H1 (cell line): Measurements from ENCODE around the gene DES. TPM values are rescaled to one million over a fixed set of nuclear protein-coding genes. Genes with fewer than 3 reads are reported as not detected.

Experiments used
- CTCF ChIA-PET: fragments of 300-600 bp; sonication (Branson Sonifier 250); formaldehyde crosslinking; loops from one replicate; lab custom pipeline; 2021; ENCODE audit not compliant: partially characterized antibody; lab: Charles Lee
- POLR2A ChIA-PET: fragments of 300-600 bp; sonication (Branson Sonifier 250); formaldehyde crosslinking; loops from one replicate; lab custom pipeline; 2021; ENCODE audit warnings: inconsistent platforms; ENCODE audit not compliant: partially characterized antibody; lab: Charles Lee
- DNase-seq, 2 experiments: peaks; one replicate each; pipeline versions ENCODE4 v3.0.0 to v3.0.0-alpha.2; 2010 to 2022; ENCODE audit warnings: low spot score in 2 of 2, low read depth in 1 of 2, mixed read lengths in 1 of 2
- FAIRE-seq: peaks from 2 replicates; lab custom pipeline; 2011; peaks lifted over from hg19 to GRCh38; lab: Jason Lieb, UNC
- H2AFZ ChIP-seq: 2 replicates; pipeline ENCODE4 v1.8.1; 2012; ENCODE audit warnings: low read length, inconsistent platforms
- H2AK5ac ChIP-seq: 2 replicates; pipeline ENCODE4 v1.6.1; 2013; ENCODE audit warnings: low read depth, low read length
- H2BK120ac ChIP-seq: replicated peaks from 2 replicates; pipeline ENCODE3; 2013; ENCODE audit warnings: low read depth, low read length, inconsistent platforms
- H2BK12ac ChIP-seq: 2 replicates; pipeline ENCODE4 v1.6.1; 2013; ENCODE audit warnings: low read depth, low read length
- H2BK15ac ChIP-seq: 2 replicates; pipeline ENCODE4 v1.6.1; 2013; ENCODE audit warnings: low read length
- H2BK20ac ChIP-seq: 2 replicates; pipeline ENCODE4 v1.6.1; 2013; ENCODE audit warnings: low read length
- H2BK5ac ChIP-seq: 2 replicates; pipeline ENCODE4 v1.6.1; 2013; ENCODE audit warnings: low read depth, low read length
- H3K14ac ChIP-seq: 2 replicates; pipeline ENCODE4 v1.6.1; 2013; ENCODE audit warnings: inconsistent platforms; ENCODE audit not compliant: insufficient read length
- H3K18ac ChIP-seq: 2 replicates; pipeline ENCODE4 v1.6.1; 2013; ENCODE audit warnings: low read length; ENCODE audit errors: extremely low read depth
- H3K23ac ChIP-seq: 2 replicates; pipeline ENCODE4 v1.6.1; 2013; ENCODE audit warnings: inconsistent platforms; ENCODE audit not compliant: insufficient read length
- H3K23me2 ChIP-seq: 2 replicates; pipeline ENCODE4 v1.6.1; 2013; ENCODE audit warnings: low read depth, low read length
- H3K27ac ChIP-seq: 2 replicates; pipeline ENCODE4 v1.6.1; 2011; ENCODE audit warnings: low read depth, low read length, inconsistent platforms
- H3K27me3 ChIP-seq, 4 experiments: replicated peaks in 1 of 4; 1 replicate in 1 of 4; 2 replicates in 3 of 4; pipeline versions ENCODE4 v1.6.1 to v1.8.1; 2011 to 2013; ENCODE audit warnings: low read length in 3 of 4, mild to moderate bottlenecking in 3 of 4, inconsistent platforms in 2 of 4, mixed read lengths in 2 of 4, moderate library complexity in 1 of 4; ENCODE audit not compliant: control insufficient read depth in 3 of 4, insufficient read depth in 3 of 4; ENCODE audit errors: extremely low read depth in 1 of 4
- H3K36me3 ChIP-seq, 4 experiments: 2 replicates each; pipeline versions ENCODE4 v1.6.1 to v1.8.1; 2011 to 2013; ENCODE audit warnings: mild to moderate bottlenecking in 4 of 4, low read length in 3 of 4, moderate library complexity in 2 of 4, control low read depth in 1 of 4, inconsistent platforms in 1 of 4; ENCODE audit not compliant: insufficient read depth in 4 of 4, control insufficient read depth in 2 of 4
- H3K4ac ChIP-seq: replicated peaks from 2 replicates; pipeline ENCODE3; 2013; ENCODE audit warnings: low read length, low read depth, mixed read lengths, inconsistent platforms; ENCODE audit not compliant: insufficient read length
- H3K4me1 ChIP-seq, 4 experiments: replicated peaks in 1 of 4; 1 replicate in 1 of 4; 2 replicates in 3 of 4; pipeline versions ENCODE4 v1.6.1 to v1.8.1; 2011 to 2013; ENCODE audit warnings: low read length in 3 of 4, inconsistent platforms in 2 of 4, mixed read lengths in 1 of 4; ENCODE audit not compliant: insufficient read depth in 4 of 4, control insufficient read depth in 3 of 4
- H3K4me2 ChIP-seq, 2 experiments: 2 replicates each; pipeline versions ENCODE4 v1.6.1 to v1.8.1; 2011 to 2013; ENCODE audit warnings: low read depth in 2 of 2, low read length in 2 of 2, control low read depth in 1 of 2, inconsistent platforms in 1 of 2, mild to moderate bottlenecking in 1 of 2; ENCODE audit not compliant: insufficient read depth in 1 of 2
- H3K4me3 ChIP-seq, 4 experiments: fragments of 200-600, 300-600 bp in 1 of 4; sonication (generic), shearing (Covaris generic), sonication (Bioruptor Twin) in 1 of 4; 2 replicates each; pipeline versions ENCODE4 v1.5.1 to v1.8.1; 2011 to 2016; ENCODE audit warnings: low read length in 4 of 4, low read depth in 3 of 4, control low read depth in 2 of 4, inconsistent platforms in 2 of 4, mild to moderate bottlenecking in 2 of 4, mixed read lengths in 1 of 4, moderate library complexity in 1 of 4; ENCODE audit not compliant: insufficient read depth in 2 of 4; ENCODE audit errors: extremely low read depth in 1 of 4
- H3K56ac ChIP-seq: replicated peaks from 2 replicates; pipeline ENCODE3; 2013; ENCODE audit warnings: low read depth, mild to moderate bottlenecking, mixed read lengths, low read length, inconsistent platforms; ENCODE audit not compliant: insufficient read length
- H3K79me1 ChIP-seq: 2 replicates; pipeline ENCODE4 v1.6.1; 2013; ENCODE audit warnings: low read depth, low read length, control low read depth
- H3K79me2 ChIP-seq, 2 experiments: 2 replicates each; pipeline versions ENCODE4 v1.6.1 to v1.8.1; 2012 to 2013; ENCODE audit warnings: low read length in 2 of 2, mild to moderate bottlenecking in 2 of 2, inconsistent platforms in 1 of 2; ENCODE audit not compliant: insufficient read depth in 2 of 2, control insufficient read depth in 1 of 2
- H3K9ac ChIP-seq, 4 experiments: replicated peaks in 1 of 4; 1 replicate in 1 of 4; 2 replicates in 3 of 4; pipeline versions ENCODE4 v1.6.1 to v1.8.1; 2011 to 2013; ENCODE audit warnings: low read depth in 3 of 4, low read length in 3 of 4, control low read depth in 2 of 4, mild to moderate bottlenecking in 2 of 4, moderate library complexity in 2 of 4, inconsistent platforms in 1 of 4; ENCODE audit errors: extremely low read depth in 1 of 4
- H3K9me3 ChIP-seq, 2 experiments: 2 replicates each; pipeline versions ENCODE4 v1.6.1 to v1.8.1; 2012 to 2013; ENCODE audit warnings: mild to moderate bottlenecking in 2 of 2, moderate library complexity in 2 of 2, control low read depth in 1 of 2, inconsistent platforms in 1 of 2, low read depth in 1 of 2, low read length in 1 of 2, mixed read lengths in 1 of 2; ENCODE audit not compliant: insufficient read depth in 2 of 2
- H4K20me1 ChIP-seq, 2 experiments: replicated peaks in 1 of 2; 2 replicates each; pipeline versions ENCODE3 to v1.8.1; 2011 to 2013; ENCODE audit warnings: inconsistent platforms in 2 of 2, low read length in 2 of 2, mild to moderate bottlenecking in 1 of 2; ENCODE audit not compliant: insufficient read depth in 2 of 2, control insufficient read depth in 1 of 2
- H4K5ac ChIP-seq: 2 replicates; pipeline ENCODE4 v1.6.1; 2013; ENCODE audit warnings: low read length, low read depth, mixed read lengths, inconsistent platforms; ENCODE audit not compliant: insufficient read length
- H4K8ac ChIP-seq: 2 replicates; pipeline ENCODE4 v1.8.0; 2013; ENCODE audit warnings: mild to moderate bottlenecking, moderate library complexity, low read length, inconsistent platforms; ENCODE audit not compliant: insufficient read depth; ENCODE audit errors: extremely low read depth
- H4K91ac ChIP-seq: replicated peaks from 2 replicates; pipeline ENCODE3; 2013; ENCODE audit warnings: low read length, mixed read lengths, inconsistent platforms; ENCODE audit not compliant: insufficient read length
- ASH2L ChIP-seq: fragments of 200-600, 300-600 bp; sonication (generic); IDR thresholded peaks from one replicate; pipeline ENCODE4 v1.7.1; 2017; ENCODE audit warnings: low read length
- ATF3 ChIP-seq: IDR thresholded peaks from 2 replicates; pipeline ENCODE4 v1.6.1; 2011; ENCODE audit warnings: low read depth, mild to moderate bottlenecking, low read length; ENCODE audit not compliant: insufficient read depth
- CEBPB ChIP-seq: IDR thresholded peaks from 2 replicates; pipeline ENCODE4 v1.6.1; 2012; ENCODE audit warnings: low read depth, low read length
- FOSL1 ChIP-seq: IDR thresholded peaks from 2 replicates; pipeline ENCODE4 v1.6.1; 2011; ENCODE audit warnings: mild to moderate bottlenecking, low read depth, low read length, moderate library complexity; ENCODE audit not compliant: insufficient read depth
- KDM4A ChIP-seq: IDR thresholded peaks from one replicate; pipeline ENCODE4 v1.7.1; 2012; ENCODE audit warnings: low read depth, mild to moderate bottlenecking, moderate library complexity, low read length, inconsistent platforms; ENCODE audit not compliant: severe bottlenecking
- RFX5 ChIP-seq: IDR thresholded peaks from 2 replicates; pipeline ENCODE4 v1.6.1; 2011; ENCODE audit warnings: low read depth, low read length, improper control_type of control experiment, borderline replicate concordance
- SIN3A ChIP-seq, 2 experiments: IDR thresholded peaks in 1 of 2; conservative IDR thresholded peaks in 1 of 2; 2 replicates each; pipeline ENCODE4 v1.6.1; 2011 to 2012; ENCODE audit warnings: low read length in 2 of 2, improper control_type of control experiment in 1 of 2, low read depth in 1 of 2, mild to moderate bottlenecking in 1 of 2
- TBP ChIP-seq: IDR thresholded peaks from 2 replicates; pipeline ENCODE4 v1.6.1; 2011; ENCODE audit warnings: low read depth, low read length, improper control_type of control experiment
- TCF12 ChIP-seq: IDR thresholded peaks from 2 replicates; pipeline ENCODE4 v1.6.1; 2011; ENCODE audit warnings: low read depth, mild to moderate bottlenecking, low read length
- WGBS, 2 experiments: shearing (Covaris generic) in 1 of 2; methylation state at CpG; one replicate each; pipeline versions ENCODE4 v1.1.6 to v1.1.7; 2013 to 2015; ENCODE audit warnings: low lambda C conversion rate in 2 of 2, mixed read lengths in 2 of 2, inconsistent platforms in 1 of 2, low coverage in 1 of 2, missing lambda C conversion rate in 1 of 2; ENCODE audit not compliant: insufficient replicate concordance in 2 of 2, insufficient coverage in 1 of 2, insufficient read length in 1 of 2; ENCODE audit errors: extremely low coverage in 1 of 2, missing lambda C conversion rate in 1 of 2; 5-methylcytosine and 5-hydroxymethylcytosine counted together
- polyA plus RNA-seq, 7 experiments: library from polyadenylated mRNA; depleted of rRNA in 3 of 7; stranded (reverse) in 5 of 7; unstranded in 2 of 7; fragments of >200 nt in 5 of 7; fragments of 200-250 nt in 2 of 7; gene quantifications; 1 replicate in 5 of 7; 2 replicates in 1 of 7; 4 replicates in 1 of 7; pipeline versions ENCODE4 v1.2.1 to v1.2.3, GENCODE V29; 2011 to 2013; ENCODE audit warnings: missing spikeins in 2 of 7, mixed read lengths in 2 of 7
- total RNA-seq: library from RNA; stranded (reverse); fragmentation: NEBNext Ultra II Directional; extraction: Animal tissue kit (Norgen Biotek cat#: 25700); gene quantifications from 2 replicates; pipeline ENCODE4 v1.2.1, GENCODE V29; 2021

The DES gene
- total and polyA plus RNA-seq, 2 of the 8 experiments (the other 6 are each of a cell fraction or from before 2014, with no cell fraction given): 1.8 to 4.3 TPM

- DNase-seq (peak in 1 of 2 experiments; percentile 95), FAIRE-seq (peak; percentile 28)
- Histone ChIP-seq H3K79me2 (no peaks in the 10 kb centered on the region), H3K4me3 (peak overlapping the region; percentile 29 to 57 (median 36); a peak in 7 of 8 replicates), H3K9me3 (no peaks in the 10 kb centered on the region), H3K4me1 (peaks cover 0 to 13% (median 6%) of the 10 kb centered on the region in 4 experiments; a peak in 5 of 7 replicates), H3K4ac (no peak overlapping the region), H3K27ac (no peak overlapping the region), H2AFZ (no peak overlapping the region), H2BK15ac (no peak overlapping the region), H3K14ac (no peak overlapping the region), H2BK12ac (peak overlapping the region; percentile 60; the same call in 1 of the 2 replicates), H2AK5ac (no peak overlapping the region), H3K23ac (no peak overlapping the region), H3K9ac (no peak overlapping the region), H2BK5ac (no peak overlapping the region), H3K56ac (no peak overlapping the region), H4K91ac (no peak overlapping the region), H4K20me1 (peaks cover 0 to 2% of the 10 kb centered on the region in 2 experiments), H3K4me2 (peak overlapping the region; percentile 71 to 80), H3K36me3 (no peaks in the 10 kb centered on the region), H3K27me3 (0 out of 7 replicates have a peak, but pooled peaks cover 0 to 2% (median 0%) of the 10 kb centered on the region in 4 experiments), H4K5ac (peak overlapping the region; percentile 50), H3K18ac (no peak overlapping the region; the same call in 1 of the 2 replicates), H2BK20ac (no peak overlapping the region), H3K79me1 (no peaks in the 10 kb centered on the region; the same call in 1 of the 2 replicates), H2BK120ac (no peak overlapping the region), H3K23me2 (no peaks in the 10 kb centered on the region), H4K8ac (no peak overlapping the region)
- 43% methylated on average over 14 of the region's 14 CpGs; no CpG with 5 or more reads in 1 of the 2 experiments for WGBS, 2 experiments
- CTCF ChIA-PET: interaction anchor here (0.6 to 113.1 kb wide), 8 partner anchors 13 to 183 kb away, joined by 3 to 7248 read pairs (median 4); partner anchors contain the start of genes ASIC4, CHPF, DES and GMPPA
- POLR2A ChIA-PET: interaction anchor here (0.6 to 2.8 kb wide), 17 partner anchors 9 to 69 kb away, joined by 3 to 17 read pairs (median 5); no protein-coding TSS in a partner anchor
- TF ChIP-seq CEBPB: no peak
- 0 out of 2 replicates have a peak, but pooled peaks have one; percentile 43 for TF ChIP-seq TCF12
- peak; percentile 43; the same call in 1 of the 2 replicates for TF ChIP-seq TBP
- peak; percentile 50 for TF ChIP-seq ASH2L
- TF ChIP-seq SIN3A (conservative IDR thresholded peaks at IDR 0.05 in 1 of 2, IDR thresholded peaks at IDR 0.05 in 1 of 2; ENCODE audit: low read depth in 1 of 2, low read length in 2 of 2): peak in 1 of 2 experiments; percentile 72; a peak in 2 of 4 replicates
- TF ChIP-seq ATF3: no peak
- TF ChIP-seq KDM4A: no peak
- TF ChIP-seq FOSL1: no peak
- no peak for TF ChIP-seq RFX5
These were observed 57.8 kb downstream of the DES start for GRCh38 chr2:219475697-219476651.
